GM11168 (cell line): ENCODE measurements around the gene SATB2.

Source experiments
- in situ Hi-C: fragments of 300-500 bp; cut with MboI; formaldehyde crosslinking; loops from one replicate; pipeline ENCODE4 v1.12.0; 2022; ENCODE audit warnings: low sequenced_read_pairs; ENCODE audit not compliant: unreplicated experiment

SATB2 gene

GRCh38 chr2:199414465-199414864 lies 43.3 kb downstream of the SATB2 start:
- in situ Hi-C loops: no loop called here

DNA sequence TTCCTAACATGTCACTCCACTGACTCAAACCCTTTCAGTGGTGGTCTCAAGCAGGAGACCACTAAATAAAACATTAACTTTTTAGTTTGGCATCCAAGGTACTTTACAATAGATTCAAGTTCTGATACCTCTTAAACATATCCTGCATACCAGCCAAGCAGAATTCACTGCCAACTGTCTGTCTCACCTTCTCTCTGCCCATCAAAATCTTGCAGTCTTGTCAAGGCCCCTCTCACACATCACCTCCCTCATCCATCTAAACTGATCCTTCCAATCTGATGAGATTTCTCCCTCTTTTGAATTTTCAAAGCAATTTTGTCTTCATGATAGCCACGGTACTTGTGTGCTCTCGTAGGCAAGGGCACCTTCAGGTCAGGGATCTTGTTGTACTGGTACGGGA lies 43.7 kb downstream of the SATB2 start:
- in situ Hi-C loops: no loop called here

- in situ Hi-C loops: no loop called here
Measured at GRCh38 chr2:199409759-199410529, 47.8 kb downstream of the SATB2 start.

DNA sequence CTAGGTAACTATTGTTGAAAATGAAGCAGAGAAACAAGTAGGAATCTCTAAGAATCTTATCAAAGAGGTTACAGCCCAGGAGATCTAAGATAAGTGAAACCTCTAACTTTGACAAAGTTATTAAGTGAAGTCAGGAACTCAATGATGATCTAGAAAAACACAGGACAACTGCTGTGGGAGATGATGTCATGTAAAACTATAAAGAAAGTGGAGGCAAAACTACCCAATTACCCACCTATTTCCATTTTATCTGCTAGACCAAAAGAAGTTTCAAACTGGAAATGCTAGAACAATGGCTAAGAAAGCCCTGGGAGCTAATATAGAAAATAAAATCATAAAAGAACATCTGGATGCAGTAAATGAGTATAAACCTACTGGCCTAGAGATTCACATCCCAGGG lies 50.3 kb downstream of the SATB2 start:
- in situ Hi-C loops: no loop called here

GRCh38 chr2:199405241-199405640 lies 52.5 kb downstream of the SATB2 start:
- in situ Hi-C loops: no loop called here

DNA sequence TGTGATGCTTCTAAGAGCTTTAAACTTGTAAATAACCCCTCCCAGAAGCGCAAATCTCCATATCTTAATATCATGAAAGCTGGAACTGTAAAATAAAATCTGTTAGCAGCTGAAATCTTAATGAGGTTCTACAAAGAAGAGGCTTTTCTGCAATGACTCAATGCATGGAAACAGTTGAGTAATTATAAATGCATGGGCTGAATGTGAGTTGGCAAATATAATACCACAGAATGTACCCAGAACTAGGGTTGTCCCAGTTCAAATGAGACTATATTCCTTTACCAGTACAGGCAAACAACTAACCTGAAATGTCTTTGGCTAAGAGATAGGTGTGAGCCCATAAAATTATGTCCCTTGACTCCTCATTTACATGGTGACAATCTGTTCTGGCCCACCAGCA lies 52.9 kb downstream of the SATB2 start:
- in situ Hi-C loops: no loop called here

DNA sequence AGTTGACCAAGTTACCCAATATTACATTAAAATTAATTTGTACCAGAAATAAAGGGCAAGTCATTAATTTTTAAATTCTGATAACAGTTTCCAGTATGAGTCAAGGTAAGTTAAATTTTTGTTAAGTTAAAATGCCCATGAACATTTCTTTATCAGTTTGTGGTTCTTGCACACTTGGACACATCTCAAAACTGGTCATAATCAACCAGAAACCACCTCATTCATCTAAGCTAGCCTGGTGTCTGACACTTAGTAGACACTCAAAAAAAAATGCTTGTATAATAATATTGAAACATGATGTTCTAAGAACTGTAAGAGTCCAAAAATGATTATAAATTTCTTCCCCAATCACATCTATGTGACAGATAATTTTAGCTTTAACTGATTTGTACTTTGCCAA lies 62.4 kb downstream of the SATB2 start:
- in situ Hi-C loops: no loop called here

DNA sequence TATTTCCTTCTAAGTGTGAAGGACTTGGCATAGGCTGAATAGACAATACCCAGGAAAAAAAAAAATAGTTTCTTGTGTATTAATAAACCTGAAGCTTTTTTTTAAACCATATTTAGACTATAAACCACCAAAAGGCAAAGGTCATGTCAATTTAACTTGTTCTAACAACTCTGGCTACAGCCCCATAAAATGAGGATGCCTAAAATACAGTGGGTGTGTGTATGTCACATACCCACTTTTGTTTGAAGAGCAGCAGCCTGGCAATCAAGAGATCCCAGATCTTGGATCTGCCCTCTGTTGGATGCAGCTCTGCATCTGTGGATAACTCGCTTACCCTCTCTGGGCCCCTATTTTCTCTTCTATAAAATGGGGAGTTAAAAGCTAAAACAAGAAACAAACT lies 65.4 kb downstream of the SATB2 start:
- in situ Hi-C loops: no loop called here

GRCh38 chr2:199388728-199389268 lies 68.9 kb downstream of the SATB2 start:
- in situ Hi-C loops: no loop called here

- in situ Hi-C loops: no loop called here
Measured at GRCh38 chr2:199384043-199384442, 73.7 kb downstream of the SATB2 start.

- in situ Hi-C loops: no loop called here
Measured at GRCh38 chr2:199383021-199383420, 74.7 kb downstream of the SATB2 start.

DNA sequence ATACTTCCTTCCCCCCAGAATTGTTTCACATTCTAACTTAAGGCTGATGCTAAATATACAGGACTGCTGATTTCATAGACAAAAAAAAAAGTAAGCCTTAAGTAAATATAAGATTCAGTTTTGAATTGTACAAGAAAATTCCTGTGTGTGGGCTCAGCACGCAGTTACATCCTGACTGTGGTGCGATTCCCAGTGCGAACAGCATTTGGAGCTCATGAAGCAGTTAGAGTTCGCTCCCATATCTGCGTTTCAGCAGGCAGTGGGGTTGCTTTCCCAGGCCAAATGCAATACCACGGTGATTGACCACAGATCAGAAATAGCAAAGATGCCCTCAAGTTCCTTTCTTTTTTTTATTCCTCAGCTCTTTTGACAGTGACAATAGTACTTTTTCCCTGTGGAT lies 75.6 kb downstream of the SATB2 start:
- in situ Hi-C loops: no loop called here

- in situ Hi-C loops: no loop called here
Measured at GRCh38 chr2:199381531-199381930, 76.2 kb downstream of the SATB2 start.

- in situ Hi-C loops: no loop called here
Measured at GRCh38 chr2:199378948-199379650, 78.6 kb downstream of the SATB2 start.

- in situ Hi-C loops: no loop called here
Measured at GRCh38 chr2:199370150-199370780, 87.5 kb downstream of the SATB2 start.

DNA sequence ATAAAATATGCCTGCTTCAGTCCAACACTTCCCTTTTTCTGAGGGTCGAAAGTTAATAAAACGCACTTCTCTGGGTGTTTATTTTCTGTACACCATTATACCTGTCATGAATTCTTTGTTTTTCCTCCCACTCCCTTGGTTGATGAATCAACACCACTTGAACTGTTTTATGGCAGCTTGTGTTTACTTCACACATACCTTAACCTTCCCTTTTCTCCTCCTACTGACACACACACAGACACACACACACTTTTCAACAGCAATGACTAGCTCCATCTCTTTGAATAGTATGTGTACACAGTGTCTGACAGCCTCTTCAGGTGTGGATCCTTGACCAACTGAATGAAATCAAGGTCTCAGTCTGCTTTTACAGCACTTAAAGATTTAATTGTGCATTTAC lies 91.3 kb downstream of the SATB2 start:
- in situ Hi-C loops: no loop called here

DNA sequence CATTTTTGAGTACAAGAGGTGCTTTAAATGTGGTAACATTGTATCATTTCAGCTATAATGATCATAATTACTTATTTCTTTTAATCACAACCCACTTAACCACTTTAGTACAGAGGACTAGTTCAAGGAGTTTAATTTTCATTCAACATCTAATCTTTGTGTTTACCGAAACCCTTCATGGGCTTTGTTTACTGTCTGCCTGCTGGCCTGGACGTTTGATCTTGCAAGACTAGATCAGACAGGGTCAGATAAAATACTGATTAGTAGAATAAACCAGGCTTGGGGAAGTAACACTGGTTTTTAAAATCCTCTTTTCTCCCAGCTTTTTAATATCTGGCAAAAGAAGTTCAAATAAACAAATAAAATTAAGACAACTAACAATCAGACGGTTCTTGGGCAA lies 93.6 kb downstream of the SATB2 start:
- in situ Hi-C loops: no loop called here

DNA sequence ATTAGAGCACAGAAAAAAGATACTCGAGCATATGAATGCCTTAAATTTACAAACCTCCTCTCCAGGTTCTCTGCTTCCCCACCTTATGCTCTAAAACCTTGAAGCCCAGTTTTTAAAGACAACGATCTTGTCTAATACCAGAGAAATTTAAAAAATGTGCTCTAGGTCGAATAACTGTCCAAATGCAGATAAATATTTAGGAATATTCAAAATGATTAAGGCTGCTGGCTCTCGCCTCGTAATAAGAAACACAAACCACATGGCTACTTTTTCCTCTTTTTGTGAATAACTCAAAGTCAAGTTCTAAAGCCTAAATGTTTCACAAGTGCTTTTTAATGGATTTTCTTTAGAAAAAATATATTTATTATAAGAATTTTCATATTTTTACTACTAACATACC lies 101.3 kb downstream of the SATB2 start:
- in situ Hi-C loops: no loop called here

- in situ Hi-C loops: no loop called here
Measured at GRCh38 chr2:199348871-199349270, 108.9 kb downstream of the SATB2 start.

DNA sequence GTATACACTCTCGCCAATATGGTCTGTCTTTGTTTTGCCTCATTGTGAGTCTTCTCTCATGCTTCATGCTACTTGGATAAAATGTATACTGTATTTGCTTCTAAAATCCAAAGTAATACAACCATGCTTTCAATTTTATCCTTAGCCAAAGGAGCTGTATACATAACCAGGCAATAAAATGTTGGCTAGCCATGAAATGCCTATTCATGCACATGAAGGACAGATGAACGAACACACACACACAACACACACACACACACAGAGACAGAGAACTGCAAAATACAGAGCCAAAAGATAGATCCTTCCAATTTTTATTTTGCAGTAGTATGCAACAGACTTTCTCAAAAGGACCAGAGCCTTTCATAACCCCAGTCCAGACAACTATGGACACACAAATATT lies 113.7 kb downstream of the SATB2 start:
- in situ Hi-C loops: no loop called here

DNA sequence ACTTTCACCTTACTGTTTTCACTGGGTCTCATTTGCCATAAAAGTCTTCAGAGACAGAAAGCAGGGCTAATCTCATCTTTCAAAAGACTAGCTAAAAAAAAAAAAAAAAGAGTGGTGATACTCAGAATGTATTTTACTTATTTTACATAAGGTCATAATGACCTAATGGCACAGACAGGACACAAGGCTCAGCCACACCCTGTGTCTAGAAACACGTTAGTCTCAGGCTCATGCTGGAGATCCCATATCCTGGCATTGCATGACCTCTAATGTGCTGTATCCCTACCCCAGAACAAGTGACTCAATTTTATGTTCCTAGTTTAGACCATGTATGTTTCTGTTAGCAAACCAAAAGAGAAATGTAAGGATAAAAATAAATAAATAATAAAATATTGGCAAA lies 115.4 kb downstream of the SATB2 start:
- in situ Hi-C loops: no loop called here
